Cardiac fibroblast (primary cell): ENCODE results near the gene TRAF3.

Experiments used
- DNase-seq, 2 donors: peaks; one replicate each; pipeline versions ENCODE4 v3.0.0 to v3.0.0-alpha.2; 2010; ENCODE audit warnings: low read depth in 2 of 2
- H3K4me3 ChIP-seq, 2 donors: replicated peaks in 1 of 2; 1 replicate in 1 of 2; 2 replicates in 1 of 2; pipeline ENCODE4 v1.5.1; 2011; ENCODE audit warnings: low read depth in 2 of 2, low read length in 2 of 2, mild to moderate bottlenecking in 2 of 2, moderate library complexity in 1 of 2
- CTCF ChIP-seq: IDR thresholded peaks from one replicate; pipeline ENCODE4 v1.5.1; 2011; ENCODE audit warnings: low read depth, mild to moderate bottlenecking, low read length, inconsistent platforms

TRAF3 gene

GRCh38 chr14:102903889-102904512 is 126.8 kb downstream of the TRAF3 start:
- H3K4me3 ChIP-seq, result no peak overlapping the region
- TF ChIP-seq CTCF, result no peak
- DNase-seq, result no peak

- DNase-seq, result no peak
- no peak for TF ChIP-seq CTCF
- H3K4me3 ChIP-seq, result no peak overlapping the region
Measured at GRCh38 chr14:102905116-102906108, 128.2 kb downstream of the TRAF3 start.

GRCh38 chr14:102906616-102907302 is 129.5 kb downstream of the TRAF3 start:
- TF ChIP-seq CTCF, result no peak
- no peak overlapping the region for H3K4me3 ChIP-seq

GRCh38 chr14:102907303-102907844 is 130.1 kb downstream of the TRAF3 start:
- no peak for TF ChIP-seq CTCF
- no peak for DNase-seq
- H3K4me3 ChIP-seq, result no peak overlapping the region

More at GRCh38 chr14:102906616-102907302, 129.5 kb downstream of the TRAF3 start:
- DNase-seq, result no peak

GRCh38 chr14:102907980-102908730 is 130.9 kb downstream of the TRAF3 start:
- TF ChIP-seq CTCF, result no peak
- no peak overlapping the region for H3K4me3 ChIP-seq
- no peak for DNase-seq
